RWPE2 (cell line): ENCODE results near the gene GAREM2.
"Not testable (repeated sequence)": the region's sequence is repeated elsewhere in the genome, so short reads cannot be mapped to it uniquely, and the experiment has no call there.

ENCODE experiments used
- ATAC-seq: fragments of 200-7000 bp; cut with Tn5 transposase; 3 replicates; pipeline ENCODE4 v1.9.1; 2021; ENCODE audit warnings: low read depth
- DNase-seq: peaks from one replicate; pipeline ENCODE4 v3.0.0-alpha.2; 2020; ENCODE audit warnings: low spot score
- H3K27ac ChIP-seq: fragments of 450-650 bp; 2 replicates; pipeline ENCODE4 v1.5.1; 2017; ENCODE audit warnings: mild to moderate bottlenecking; ENCODE audit not compliant: poor library complexity, severe bottlenecking
- H3K27me3 ChIP-seq: fragments of 250-450 bp; sonication (Bioruptor Pico); 2 replicates; pipeline ENCODE4 v1.5.1; 2021; ENCODE audit warnings: mild to moderate bottlenecking, moderate library complexity; ENCODE audit not compliant: insufficient read depth, poor library complexity, severe bottlenecking
- H3K36me3 ChIP-seq: fragments of 250-450 bp; sonication (Bioruptor Pico); 2 replicates; pipeline ENCODE4 v1.5.1; 2020; ENCODE audit warnings: low read depth, mild to moderate bottlenecking, moderate library complexity
- H3K4me1 ChIP-seq: fragments of 250-450 bp; sonication (Bioruptor Pico); 2 replicates; pipeline ENCODE4 v1.5.1; 2021; ENCODE audit warnings: mild to moderate bottlenecking, moderate library complexity; ENCODE audit not compliant: insufficient read depth, poor library complexity, severe bottlenecking
- H3K4me3 ChIP-seq: fragments of 250-450 bp; sonication (Bioruptor Pico); 2 replicates; pipeline ENCODE4 v1.5.1; 2021; ENCODE audit warnings: mild to moderate bottlenecking, moderate library complexity; ENCODE audit not compliant: severe bottlenecking
- H3K9me3 ChIP-seq: fragments of 250-450 bp; sonication (Bioruptor Pico); 2 replicates; pipeline ENCODE4 v1.5.1; 2021; ENCODE audit warnings: mild to moderate bottlenecking, moderate library complexity; ENCODE audit not compliant: severe bottlenecking
- CTCF ChIP-seq: fragments of 450-650 bp; IDR thresholded peaks from one replicate; pipeline ENCODE4 v1.5.1; 2017; ENCODE audit warnings: mild to moderate bottlenecking, moderate library complexity; ENCODE audit not compliant: poor library complexity, severe bottlenecking

GAREM2 gene

GRCh38 chr2:26162963-26163362 is 9.9 kb upstream of the GAREM2 start:
- Histone ChIP-seq H3K9me3 (no peaks in the 10 kb centered on the region), H3K4me1 (no peaks in the 10 kb centered on the region)

GRCh38 chr2:26164231-26164630 is 8.7 kb upstream of the GAREM2 start:
- H3K27ac ChIP-seq = no peak overlapping the region
- no peak for ATAC-seq
- TF ChIP-seq CTCF = no peak

More at GRCh38 chr2:26162963-26163362, 9.9 kb upstream of the GAREM2 start:
- no peak for TF ChIP-seq CTCF
- no peaks in the 10 kb centered on the region for H3K36me3 ChIP-seq
- no peaks in the 10 kb centered on the region for H3K27me3 ChIP-seq
- H3K27ac ChIP-seq = no peak overlapping the region
- ATAC-seq (no peak), DNase-seq (no peak)
- no peak overlapping the region for H3K4me3 ChIP-seq

GRCh38 chr2:26164641-26165211 is 8.2 kb upstream of the GAREM2 start:
- H3K27me3 ChIP-seq = no peaks in the 10 kb centered on the region
- no peak overlapping the region for H3K4me3 ChIP-seq
- H3K27ac ChIP-seq = no peak overlapping the region
- DNase-seq (no peak), ATAC-seq (no peak)
- no peaks in the 10 kb centered on the region for H3K36me3 ChIP-seq
- H3K4me1 ChIP-seq = no peaks in the 10 kb centered on the region
- H3K9me3 ChIP-seq = no peaks in the 10 kb centered on the region
- TF ChIP-seq CTCF = no peak

More at GRCh38 chr2:26164231-26164630, 8.7 kb upstream of the GAREM2 start:
- Histone ChIP-seq H3K4me3 (no peak overlapping the region), H3K9me3 (no peaks in the 10 kb centered on the region), H3K4me1 (no peaks in the 10 kb centered on the region), H3K27me3 (no peaks in the 10 kb centered on the region), H3K36me3 (no peaks in the 10 kb centered on the region)
- no peak for DNase-seq

DNA sequence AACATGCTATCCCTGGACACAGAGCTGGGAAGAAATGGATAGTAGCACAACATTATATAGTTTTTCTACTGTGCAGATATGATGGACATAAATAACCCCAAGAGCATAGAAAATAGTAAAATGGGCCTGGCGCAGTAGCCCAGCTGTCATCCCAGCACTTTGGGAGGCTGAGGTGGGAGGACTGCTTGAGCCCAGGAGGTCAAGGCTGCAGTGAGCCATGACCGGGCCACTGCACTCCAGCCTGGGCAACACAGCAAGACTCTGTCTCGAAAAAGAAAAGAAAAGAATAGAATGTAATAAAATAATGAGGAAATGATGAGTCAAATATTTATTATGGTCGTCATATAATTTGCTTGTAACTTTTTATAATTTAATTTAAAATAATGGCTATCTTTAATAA is 7.5 kb upstream of the GAREM2 start:
- no peak for TF ChIP-seq CTCF
- no peak overlapping the region for H3K27ac ChIP-seq
- ATAC-seq (no peak), DNase-seq (no peak)
- H3K36me3 ChIP-seq = no peaks in the 10 kb centered on the region
- H3K4me3 ChIP-seq = no peak overlapping the region
- no peaks in the 10 kb centered on the region for H3K9me3 ChIP-seq
- no peaks in the 10 kb centered on the region for H3K4me1 ChIP-seq
- H3K27me3 ChIP-seq = no peaks in the 10 kb centered on the region

GRCh38 chr2:26166541-26166940 is 6.3 kb upstream of the GAREM2 start:
- not testable (repeated sequence) for H3K27me3 ChIP-seq, ATAC-seq, H3K9me3 ChIP-seq, H3K4me1 ChIP-seq, H3K4me3 ChIP-seq, H3K36me3 ChIP-seq, DNase-seq, H3K27ac ChIP-seq
